GM19193 (cell line): Measurements from ENCODE around the gene SERPINI1.

Source experiments
- POLR2A ChIP-seq: IDR thresholded peaks from 4 replicates; pipeline ENCODE4 v1.6.1; 2011; ENCODE audit not compliant: insufficient read depth, insufficient read length; ENCODE audit errors: extremely low read depth

SERPINI1 gene

GRCh38 chr3:167728632-167729323, 6.7 kb upstream of the SERPINI1 start:
- TF ChIP-seq POLR2A = no peak

GRCh38 chr3:167729591-167729990, 5.9 kb upstream of the SERPINI1 start:
- TF ChIP-seq POLR2A = no peak

- TF ChIP-seq POLR2A = no peak
These were observed 4.1 kb upstream of the SERPINI1 start for GRCh38 chr3:167731393-167731792.

GRCh38 chr3:167732313-167733065, 3.0 kb upstream of the SERPINI1 start:
- TF ChIP-seq POLR2A = no peak

- no peak for TF ChIP-seq POLR2A
These were observed 1.5 kb upstream of the SERPINI1 start for GRCh38 chr3:167733961-167734497.

- TF ChIP-seq POLR2A = peak; percentile 89
These were observed 856 bp upstream of the SERPINI1 start, which contains the start of gene PDCD10 for GRCh38 chr3:167734498-167735232. Gene PDCD10, minus strand, starts transcription at chr3:167734892. Its CDS starts 14,735 bp downstream, at chr3:167720157.

- no peak for TF ChIP-seq POLR2A
These were observed 805 bp downstream of the SERPINI1 start for GRCh38 chr3:167736264-167736787.

GRCh38 chr3:167736997-167737396, 1.5 kb downstream of the SERPINI1 start:
- no peak for TF ChIP-seq POLR2A

GRCh38 chr3:167738037-167738436, 2.5 kb downstream of the SERPINI1 start:
- TF ChIP-seq POLR2A = no peak

- TF ChIP-seq POLR2A = no peak
These were observed 3.8 kb downstream of the SERPINI1 start for GRCh38 chr3:167739190-167739810.

GRCh38 chr3:167740961-167741587, 5.6 kb downstream of the SERPINI1 start:
- TF ChIP-seq POLR2A = no peak

GRCh38 chr3:167742338-167742737, 6.8 kb downstream of the SERPINI1 start:
- no peak for TF ChIP-seq POLR2A

GRCh38 chr3:167743799-167744198, 8.3 kb downstream of the SERPINI1 start:
- TF ChIP-seq POLR2A = no peak

GRCh38 chr3:167749209-167749608, 13.7 kb downstream of the SERPINI1 start:
- TF ChIP-seq POLR2A = no peak
